GM12891 (cell line): ENCODE results near the gene SMDT1.

Experiments used
- POLR2A ChIP-seq: IDR thresholded peaks from 2 replicates; pipeline ENCODE4 v1.6.1; 2011; ENCODE audit warnings: low read depth, low read length, control low read depth
- POLR2AphosphoS5 ChIP-seq: IDR thresholded peaks from 2 replicates; pipeline ENCODE4 v1.6.1; 2011; ENCODE audit warnings: low read depth, low read length, control low read depth
- SPI1 ChIP-seq: IDR thresholded peaks from 2 replicates; pipeline ENCODE4 v1.6.1; 2011; ENCODE audit warnings: low read depth, low read length, control low read depth
- TAF1 ChIP-seq: IDR thresholded peaks from 2 replicates; pipeline ENCODE4 v1.6.1; 2011; ENCODE audit warnings: low read depth, low read length, control low read depth

DNA sequence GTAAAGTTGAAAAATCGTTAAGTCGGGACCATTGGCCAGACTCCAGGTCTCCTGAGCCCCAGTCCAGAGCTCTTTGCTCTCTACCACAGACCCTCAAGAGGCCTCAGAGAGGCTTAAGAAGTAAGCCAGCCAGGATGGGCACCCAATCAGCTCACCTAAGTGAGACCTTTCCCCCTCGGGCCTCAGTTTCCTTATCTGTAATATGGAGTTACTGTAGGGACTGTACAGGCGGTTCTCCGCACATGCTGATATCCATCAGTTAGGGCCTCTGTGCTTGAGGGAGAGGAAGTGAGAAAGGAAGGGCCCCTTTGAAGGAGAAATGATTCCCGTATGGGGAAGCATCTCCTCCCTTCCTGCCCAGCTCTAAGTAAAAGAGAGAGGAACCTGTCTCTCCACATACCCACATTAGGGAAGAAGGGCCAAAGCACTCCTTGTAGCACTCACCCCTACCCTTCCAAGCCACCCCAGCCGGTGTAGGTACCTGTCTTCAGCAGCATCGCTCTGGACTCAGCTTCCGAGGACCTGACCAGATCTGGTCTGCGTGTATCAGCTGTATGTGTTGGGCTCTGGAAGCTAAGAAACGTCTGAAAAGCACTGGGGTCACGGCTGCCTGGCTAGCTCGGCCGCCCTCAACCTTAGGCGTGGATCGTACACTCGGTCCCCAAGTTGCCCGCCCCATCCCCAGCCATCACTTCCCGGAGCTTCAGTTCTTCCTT is 9.5 kb upstream of the SMDT1 start:
- TF ChIP-seq POLR2A (no peak), POLR2AphosphoS5 (no peak), TAF1 (no peak), SPI1 (peak; percentile 75)
